A549 (cell line): Measurements from ENCODE around the gene DCUN1D4. TPM values are rescaled to one million over a fixed set of nuclear protein-coding genes. Genes with fewer than 3 reads are reported as not detected.

Source experiments
- ATAC-seq, 2 experiments: fragments of 200-7000 bp in 1 of 2; fragments of >200 bp in 1 of 2; cut with Nextera tagmentation in 1 of 2; cut with Tn5 transposase in 1 of 2; 3 replicates each; pipeline versions ENCODE4 v1.8.0 to v1.9.1; 2018 to 2020; ENCODE audit warnings: mild to moderate bottlenecking in 1 of 2, moderate library complexity in 1 of 2
- CTCF ChIA-PET: fragments of 300-600 bp; sonication (Branson Sonifier 250); formaldehyde crosslinking; extraction: SDS; loops from one replicate; lab custom pipeline; 2021; ENCODE audit warnings: antibody characterized with exemption, inconsistent platforms; lab: Yijun Ruan, JAX
- POLR2A ChIA-PET: fragments of 350-600 bp; formaldehyde crosslinking; extraction: SDS; loops from one replicate; lab custom pipeline; 2021; ENCODE audit warnings: antibody characterized with exemption, inconsistent platforms; lab: Yijun Ruan, JAX
- DNase-seq, 2 experiments: peaks; one replicate each; pipeline versions ENCODE4 v3.0.0 to v3.0.0-alpha.2; 2011 to 2016; ENCODE audit warnings: low read depth in 1 of 2, low spot score in 1 of 2
- FAIRE-seq: peaks from 2 replicates; lab custom pipeline; 2011; peaks lifted over from hg19 to GRCh38; lab: Jason Lieb, UNC
- H3K27ac ChIP-seq, 2 experiments: fragments of >200 bp; sonication (Bioruptor Twin); formaldehyde crosslinking; 3 replicates each; pipeline ENCODE4 v1.5.1; 2016 to 2017
- H3K4me1 ChIP-seq: fragments of >200 bp; sonication (Bioruptor Twin); formaldehyde crosslinking; 3 replicates; pipeline ENCODE4 v1.6.1; 2016
- H3K4me2 ChIP-seq: fragments of >200 bp; sonication (Bioruptor Twin); formaldehyde crosslinking; 3 replicates; pipeline ENCODE4 v1.6.1; 2016
- H3K4me3 ChIP-seq: fragments of >200 bp; sonication (Bioruptor Twin); formaldehyde crosslinking; 3 replicates; pipeline ENCODE4 v1.5.1; 2016
- H3K9me3 ChIP-seq: fragments of >200 bp; sonication (Bioruptor Twin); formaldehyde crosslinking; 3 replicates; pipeline ENCODE4 v1.6.1; 2016
- CBX2 ChIP-seq: fragments of 200-600 bp; sonication (generic); IDR thresholded peaks from 2 replicates; pipeline ENCODE4 v1.6.1; 2016; ENCODE audit warnings: low read depth, mild to moderate bottlenecking, borderline replicate concordance
- CHD4 ChIP-seq: fragments of 200-600 bp; sonication (generic); IDR thresholded peaks from 2 replicates; pipeline ENCODE4 v1.6.1; 2016; ENCODE audit warnings: antibody characterized with exemption, mild to moderate bottlenecking, borderline replicate concordance
- EHF ChIP-seq: fragments of 250-450 bp; sonication (Bioruptor Pico); IDR thresholded peaks from 2 replicates; pipeline ENCODE4 v1.5.0; 2020; ENCODE audit warnings: mild to moderate bottlenecking
- ESRRA ChIP-seq: fragments of 150-350 bp; IDR thresholded peaks from 2 replicates; pipeline ENCODE4 v1.6.1; 2014; ENCODE audit warnings: mild to moderate bottlenecking, low read length, borderline replicate concordance
- FOXS1 ChIP-seq: fragments of 250-450 bp; sonication (Bioruptor Pico); IDR thresholded peaks from 2 replicates; pipeline ENCODE4 v1.5.0; 2020; ENCODE audit warnings: mild to moderate bottlenecking, moderate library complexity
- GATA3 ChIP-seq: IDR thresholded peaks from 2 replicates; pipeline ENCODE4 v1.6.1; 2012; ENCODE audit warnings: borderline replicate concordance
- HOXA7 ChIP-seq: fragments of 250-450 bp; sonication (Bioruptor Pico); IDR thresholded peaks from 2 replicates; pipeline ENCODE4 v1.5.0; 2020; ENCODE audit warnings: mild to moderate bottlenecking, moderate library complexity
- KDM1A ChIP-seq: fragments of 200-600 bp; sonication (generic); IDR thresholded peaks from 2 replicates; pipeline ENCODE4 v1.6.1; 2016; ENCODE audit warnings: low read depth, mild to moderate bottlenecking
- MYC ChIP-seq: IDR thresholded peaks from 2 replicates; pipeline ENCODE4 v1.6.1; 2012; ENCODE audit warnings: mild to moderate bottlenecking, inconsistent platforms, low read length, improper control_type of control experiment, borderline replicate concordance
- POLR2A ChIP-seq: IDR thresholded peaks from 2 replicates; pipeline ENCODE4 v1.6.1; 2012; ENCODE audit warnings: mild to moderate bottlenecking, low read length
- RAD21 ChIP-seq, 2 experiments: fragments of >200 bp in 1 of 2; sonication (Bioruptor Twin) in 1 of 2; formaldehyde crosslinking in 1 of 2; IDR thresholded peaks in 1 of 2; conservative IDR thresholded peaks in 1 of 2; 2 replicates in 1 of 2; 3 replicates in 1 of 2; pipeline ENCODE4 v1.6.1; 2012 to 2018; ENCODE audit warnings: inconsistent platforms in 1 of 2
- SMC3 ChIP-seq: fragments of >200 bp; sonication (Bioruptor Twin); formaldehyde crosslinking; IDR thresholded peaks from 3 replicates; pipeline ENCODE4 v1.6.1; 2018; ENCODE audit warnings: inconsistent platforms
- WGBS: methylation state at CpG from one replicate; pipeline ENCODE4 v1.1.6; 2017; ENCODE audit errors: missing lambda C conversion rate; 5-methylcytosine and 5-hydroxymethylcytosine counted together
- polyA plus RNA-seq, 4 experiments: library from polyadenylated mRNA; depleted of rRNA in 3 of 4; stranded (reverse); fragments of >200 nt; fragmentation: RNase III in 1 of 4; extraction: RNeasy Plus Mini Kit Qiagen cat#74134 plus additional on column Dnase treatment in 1 of 4; gene quantifications; 2 replicates in 3 of 4; 3 replicates in 1 of 4; pipeline ENCODE4 v1.2.3, GENCODE V29; 2011 to 2017
- TF ChIP-seq, protein P1 (sequence below): fragments of 450-650 bp; IDR thresholded peaks from 2 replicates; pipeline ENCODE4 v1.6.1; 2014; ENCODE audit warnings: antibody characterized with exemption
- TF ChIP-seq, protein P2 (sequence below): IDR thresholded peaks from 2 replicates; pipeline ENCODE4 v1.6.1; 2012
- TF ChIP-seq, protein P3 (sequence below): fragments of >200 bp; sonication (Bioruptor Twin); formaldehyde crosslinking; IDR thresholded peaks from 3 replicates; pipeline ENCODE4 v1.5.1; 2016
- TF ChIP-seq, protein P4 (sequence below): IDR thresholded peaks from 2 replicates; pipeline ENCODE4 v1.6.1; 2012

The DCUN1D4 gene
- polyA plus RNA-seq, 2 of the 4 experiments (the other 2 are of a cell fraction): 25.2 to 65.0 TPM

DNA sequence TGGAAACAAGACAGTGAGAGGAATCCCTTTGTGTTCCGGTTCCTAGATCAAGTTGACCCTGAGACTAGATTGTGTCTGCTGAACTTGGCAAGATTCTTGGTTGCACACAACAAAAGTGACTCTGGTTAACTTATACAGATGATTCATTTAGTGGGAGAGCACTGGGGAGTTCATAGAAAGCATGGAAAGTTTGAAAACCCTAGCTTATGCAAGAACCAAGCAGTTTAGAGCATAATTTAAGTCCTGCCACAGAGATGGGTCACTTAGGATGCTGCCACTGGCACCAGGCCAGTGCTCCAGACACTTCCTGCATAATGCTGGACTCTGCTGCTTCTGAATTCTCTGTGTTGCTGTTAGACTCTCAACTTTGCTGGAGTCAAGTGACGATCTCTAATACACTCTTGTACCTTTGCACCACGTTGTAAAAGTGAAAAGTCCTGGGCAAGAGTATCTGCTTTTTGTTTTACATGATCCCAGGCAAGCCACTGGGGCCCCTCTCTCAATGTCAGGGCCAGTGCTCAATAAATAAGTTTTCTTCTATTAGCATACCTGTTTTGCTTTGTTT, 12.7 kb upstream of the DCUN1D4 start (continued):
- no peak for TF ChIP-seq GATA3
- TF ChIP-seq, protein P1, sequence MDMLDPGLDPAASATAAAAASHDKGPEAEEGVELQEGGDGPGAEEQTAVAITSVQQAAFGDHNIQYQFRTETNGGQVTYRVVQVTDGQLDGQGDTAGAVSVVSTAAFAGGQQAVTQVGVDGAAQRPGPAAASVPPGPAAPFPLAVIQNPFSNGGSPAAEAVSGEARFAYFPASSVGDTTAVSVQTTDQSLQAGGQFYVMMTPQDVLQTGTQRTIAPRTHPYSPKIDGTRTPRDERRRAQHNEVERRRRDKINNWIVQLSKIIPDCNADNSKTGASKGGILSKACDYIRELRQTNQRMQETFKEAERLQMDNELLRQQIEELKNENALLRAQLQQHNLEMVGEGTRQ: no peak
- TF ChIP-seq, protein P2, sequence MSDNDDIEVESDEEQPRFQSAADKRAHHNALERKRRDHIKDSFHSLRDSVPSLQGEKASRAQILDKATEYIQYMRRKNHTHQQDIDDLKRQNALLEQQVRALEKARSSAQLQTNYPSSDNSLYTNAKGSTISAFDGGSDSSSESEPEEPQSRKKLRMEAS: no peak
- no peak for TF ChIP-seq KDM1A

DNA sequence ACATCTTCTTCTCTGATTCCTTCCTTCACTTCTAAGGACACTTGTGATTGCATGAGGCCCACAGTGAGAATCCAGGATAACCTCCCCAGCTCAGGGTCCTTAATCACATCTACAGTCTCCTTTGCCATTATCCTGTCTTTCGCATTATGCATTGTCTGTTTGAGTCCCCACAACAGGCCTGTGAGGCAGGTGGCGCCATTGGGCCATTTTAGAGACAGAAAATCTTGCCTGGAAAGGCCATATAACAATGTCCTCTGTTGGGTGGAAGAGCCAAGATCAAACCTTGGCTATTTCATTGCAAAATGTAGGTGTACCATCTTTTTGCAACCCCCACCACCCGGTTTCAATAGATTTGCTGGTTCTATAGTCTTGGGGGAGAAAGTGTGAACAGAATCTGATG, 11.8 kb upstream of the DCUN1D4 start:
- H3K27ac ChIP-seq: no peak overlapping the region
- POLR2A ChIA-PET: no interaction called here
- ATAC-seq (peak in 1 of 2 experiments; percentile 80; a peak in 4 of 6 replicates), FAIRE-seq (no peak), DNase-seq (peak in 1 of 2 experiments; percentile 47)
- CTCF ChIA-PET: interaction anchor here (0.7 to 1.7 kb wide), 9 partner anchors 9 to 206 kb away, joined by 3 to 4 read pairs (median 4); no protein-coding TSS in a partner anchor
- WGBS: 17% methylated on average over 2 of the region's 3 CpGs
- H3K4me3 ChIP-seq: no peak overlapping the region
- TF ChIP-seq, protein P3, sequence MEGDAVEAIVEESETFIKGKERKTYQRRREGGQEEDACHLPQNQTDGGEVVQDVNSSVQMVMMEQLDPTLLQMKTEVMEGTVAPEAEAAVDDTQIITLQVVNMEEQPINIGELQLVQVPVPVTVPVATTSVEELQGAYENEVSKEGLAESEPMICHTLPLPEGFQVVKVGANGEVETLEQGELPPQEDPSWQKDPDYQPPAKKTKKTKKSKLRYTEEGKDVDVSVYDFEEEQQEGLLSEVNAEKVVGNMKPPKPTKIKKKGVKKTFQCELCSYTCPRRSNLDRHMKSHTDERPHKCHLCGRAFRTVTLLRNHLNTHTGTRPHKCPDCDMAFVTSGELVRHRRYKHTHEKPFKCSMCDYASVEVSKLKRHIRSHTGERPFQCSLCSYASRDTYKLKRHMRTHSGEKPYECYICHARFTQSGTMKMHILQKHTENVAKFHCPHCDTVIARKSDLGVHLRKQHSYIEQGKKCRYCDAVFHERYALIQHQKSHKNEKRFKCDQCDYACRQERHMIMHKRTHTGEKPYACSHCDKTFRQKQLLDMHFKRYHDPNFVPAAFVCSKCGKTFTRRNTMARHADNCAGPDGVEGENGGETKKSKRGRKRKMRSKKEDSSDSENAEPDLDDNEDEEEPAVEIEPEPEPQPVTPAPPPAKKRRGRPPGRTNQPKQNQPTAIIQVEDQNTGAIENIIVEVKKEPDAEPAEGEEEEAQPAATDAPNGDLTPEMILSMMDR: peak; percentile 44
- TF ChIP-seq CBX2 (no peak), SMC3 (peak; percentile 56; the same call in 2 of the 3 replicates), RAD21 (conservative IDR thresholded peaks at IDR 0.05 in 1 of 2, IDR thresholded peaks at IDR 0.05 in 1 of 2) (peak; percentile 68 to 77)
- no peak overlapping the region for H3K4me2 ChIP-seq
- no peaks in the 10 kb centered on the region for H3K9me3 ChIP-seq
- no peaks in the 10 kb centered on the region for H3K4me1 ChIP-seq

DNA sequence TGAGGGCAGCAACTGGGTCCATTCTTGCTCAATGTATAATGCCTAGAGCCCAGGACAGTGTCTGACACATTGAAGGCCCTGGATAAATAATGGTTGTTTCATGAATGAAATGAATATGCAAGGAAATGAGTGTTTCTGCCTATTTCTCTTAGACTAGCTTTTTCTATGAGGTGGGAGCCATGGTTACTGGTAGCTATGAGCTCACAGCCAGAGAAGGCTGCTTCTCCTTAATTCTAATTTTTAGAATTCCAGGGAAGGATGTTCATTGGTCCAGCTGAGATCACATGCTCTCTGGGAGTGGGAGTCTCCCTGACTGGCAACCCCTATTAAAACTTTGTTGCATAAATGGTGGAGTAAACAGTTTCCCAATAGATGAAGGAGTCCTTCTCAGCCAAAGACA, 9.7 kb upstream of the DCUN1D4 start:
- TF ChIP-seq, protein P4, sequence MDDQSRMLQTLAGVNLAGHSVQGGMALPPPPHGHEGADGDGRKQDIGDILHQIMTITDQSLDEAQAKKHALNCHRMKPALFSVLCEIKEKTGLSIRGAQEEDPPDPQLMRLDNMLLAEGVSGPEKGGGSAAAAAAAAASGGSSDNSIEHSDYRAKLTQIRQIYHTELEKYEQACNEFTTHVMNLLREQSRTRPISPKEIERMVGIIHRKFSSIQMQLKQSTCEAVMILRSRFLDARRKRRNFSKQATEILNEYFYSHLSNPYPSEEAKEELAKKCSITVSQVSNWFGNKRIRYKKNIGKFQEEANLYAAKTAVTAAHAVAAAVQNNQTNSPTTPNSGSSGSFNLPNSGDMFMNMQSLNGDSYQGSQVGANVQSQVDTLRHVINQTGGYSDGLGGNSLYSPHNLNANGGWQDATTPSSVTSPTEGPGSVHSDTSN: no peak
- TF ChIP-seq FOXS1 (CRISPR knock-in tag): no peak
- TF ChIP-seq POLR2A: no peak
- TF ChIP-seq ESRRA: no peak
- Histone ChIP-seq H3K27ac (no peak overlapping the region), H3K4me1 (no peaks in the 10 kb centered on the region), H3K4me3 (no peak overlapping the region), H3K4me2 (no peak overlapping the region), H3K9me3 (no peaks in the 10 kb centered on the region)
- FAIRE-seq (no peak), DNase-seq (no peak), ATAC-seq (no peak)
- ChIA-PET POLR2A (no interaction called here), CTCF (interaction anchor here (0.9 kb wide), 1 partner anchor 11 kb away, joined by 3 read pairs; no protein-coding TSS in a partner anchor)

DNA sequence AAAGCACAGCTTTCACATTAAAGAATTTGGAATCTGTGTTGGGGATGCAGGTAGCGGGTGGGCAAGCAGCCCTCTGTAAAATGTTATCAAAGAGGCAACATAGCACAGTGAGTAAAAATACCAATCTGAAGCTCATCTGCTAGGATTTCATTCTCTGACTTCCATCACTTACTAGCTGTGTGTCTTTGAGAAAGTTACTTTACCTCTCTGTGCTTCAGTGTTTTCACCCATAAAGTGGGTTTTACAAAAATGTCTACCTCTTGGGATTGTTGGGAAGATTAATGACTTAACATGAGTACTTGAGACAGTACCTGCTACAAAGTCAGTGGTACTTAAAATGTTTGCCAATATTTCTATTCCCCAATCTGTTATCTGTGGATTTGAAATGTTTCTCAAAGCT, 7.9 kb upstream of the DCUN1D4 start:
- 92% methylated on average over 1 of the region's 1 CpG for WGBS
- TF ChIP-seq EHF (CRISPR knock-in tag): no peak
- TF ChIP-seq, protein P2: no peak
- no peak for TF ChIP-seq MYC
- no peak for TF ChIP-seq HOXA7 (CRISPR knock-in tag)
- no peak for TF ChIP-seq CHD4
- Histone ChIP-seq H3K4me2 (no peak overlapping the region), H3K4me3 (no peak overlapping the region), H3K4me1 (no peaks in the 10 kb centered on the region), H3K27ac (no peak overlapping the region), H3K9me3 (no peaks in the 10 kb centered on the region)
- CTCF ChIA-PET: no interaction called here
- POLR2A ChIA-PET: no interaction called here
- DNase-seq: no peak
- no peak for FAIRE-seq
- no peak for ATAC-seq
